ENCODE results near the gene PLLP. TPM values are rescaled to one million over a fixed set of nuclear protein-coding genes. Genes with fewer than 3 reads are reported as not detected.

The PLLP gene
- polyA plus RNA-seq, 3 donors, result 0.52 to 1.2 (median 0.97) TPM

GRCh38 chr16:57307365-57307764 lies 22.9 kb upstream of the PLLP start:
- H3K4me2 ChIP-seq (replicated peaks; ENCODE audit: extremely low read depth, low read length, poor library complexity, severe bottlenecking), result no peak overlapping the region
- no peaks in the 10 kb centered on the region for H3K36me3 ChIP-seq (replicated peaks in 1 of 2; ENCODE audit: control insufficient read depth in 1 of 2, insufficient read depth in 2 of 2, low read length in 2 of 2)
- WGBS (ENCODE audit: insufficient coverage), result 88% methylated on average over 5 of the region's 5 CpGs
- intact Hi-C loops (cut with micrococcal nuclease), result loop anchor here in 1 of 2 donors (10.0 kb wide), 1 partner anchor 427 kb away; the partner anchor contains the start of gene KATNB1
- H3K27me3 Mint-ChIP-seq (ENCODE audit: low read depth in 3 of 3), result peaks cover 21 to 30% (median 29%) of the 10 kb centered on the region in 3 donors
- no peak overlapping the region for H2AFZ ChIP-seq (ENCODE audit: insufficient read depth, low read depth, low read length, poor library complexity, severe bottlenecking)
- no peaks in the 10 kb centered on the region for H4K20me1 ChIP-seq (ENCODE audit: insufficient read depth, low read length)
- H3K36me3 Mint-ChIP-seq, result no peaks in the 10 kb centered on the region
- H3K9me3 Mint-ChIP-seq, result peaks cover 0 to 2% (median 0%) of the 10 kb centered on the region in 7 donors
- no peaks in the 10 kb centered on the region for H3K27me3 ChIP-seq (ENCODE audit: control insufficient read depth in 2 of 2, insufficient read depth in 2 of 2, low read length in 2 of 2)
- DNase-seq, result no peak
- H3K27ac ChIP-seq (ENCODE audit: low read depth in 1 of 2, low read length in 2 of 2), result no peak overlapping the region
- no peaks in the 10 kb centered on the region for H3K4me1 Mint-ChIP-seq
- H3K79me2 ChIP-seq (ENCODE audit: insufficient read depth, low read length), result no peaks in the 10 kb centered on the region
- no peak overlapping the region for H3K4me3 ChIP-seq (replicated peaks in 1 of 3; ENCODE audit: low read depth in 2 of 3, low read length in 3 of 3)
- no peaks in the 10 kb centered on the region for H3K4me1 ChIP-seq (ENCODE audit: control insufficient read depth in 1 of 2, insufficient read depth in 2 of 2, low read length in 2 of 2)
- no peak overlapping the region for H3K9ac ChIP-seq (ENCODE audit: insufficient read depth, low read length, poor library complexity, severe bottlenecking)
- no peak overlapping the region for H3K4me3 Mint-ChIP-seq
- no peak for TF ChIP-seq CTCF (IDR thresholded peaks at IDR 0.05)
- no peaks in the 10 kb centered on the region for H3K9me3 ChIP-seq (replicated peaks in 1 of 2; ENCODE audit: control insufficient read depth in 1 of 2, insufficient read depth in 1 of 2, low read length in 2 of 2)
- H3K27ac Mint-ChIP-seq, result peak overlapping the region in 1 of 7 donors; percentile 12

- Mint-ChIP-seq H3K4me1 (no peaks in the 10 kb centered on the region), H3K27ac (peak overlapping the region in 2 of 7 donors; percentile 1 to 12), H3K4me3 (no peak overlapping the region), H3K27me3 (ENCODE audit: low read depth in 3 of 3) (peaks cover 21 to 29% (median 26%) of the 10 kb centered on the region in 3 donors), H3K9me3 (peaks cover 0 to 2% (median 0%) of the 10 kb centered on the region in 7 donors), H3K36me3 (no peaks in the 10 kb centered on the region)
- WGBS (ENCODE audit: insufficient coverage), result 95% methylated on average over 12 of the region's 14 CpGs
- no peaks in the 10 kb centered on the region for H4K20me1 ChIP-seq (ENCODE audit: insufficient read depth, low read length)
- H3K4me3 ChIP-seq (replicated peaks in 1 of 3; ENCODE audit: low read depth in 2 of 3, low read length in 3 of 3), result no peak overlapping the region
- H3K27me3 ChIP-seq (ENCODE audit: control insufficient read depth in 2 of 2, insufficient read depth in 2 of 2, low read length in 2 of 2), result no peaks in the 10 kb centered on the region
- intact Hi-C loops (cut with micrococcal nuclease), result loop anchor here in 1 of 2 donors (10.0 kb wide), 1 partner anchor 428 kb away; the partner anchor contains the start of gene KATNB1
- no peak overlapping the region for H3K9ac ChIP-seq (ENCODE audit: insufficient read depth, low read length, poor library complexity, severe bottlenecking)
- H3K4me2 ChIP-seq (replicated peaks; ENCODE audit: extremely low read depth, low read length, poor library complexity, severe bottlenecking), result no peak overlapping the region
- H2AFZ ChIP-seq (ENCODE audit: insufficient read depth, low read depth, low read length, poor library complexity, severe bottlenecking), result no peak overlapping the region
- DNase-seq, result no peak
- H3K79me2 ChIP-seq (ENCODE audit: insufficient read depth, low read length), result no peaks in the 10 kb centered on the region
- TF ChIP-seq CTCF (IDR thresholded peaks at IDR 0.05), result no peak
- H3K9me3 ChIP-seq (replicated peaks in 1 of 2; ENCODE audit: control insufficient read depth in 1 of 2, insufficient read depth in 1 of 2, low read length in 2 of 2), result no peaks in the 10 kb centered on the region
- no peaks in the 10 kb centered on the region for H3K4me1 ChIP-seq (ENCODE audit: control insufficient read depth in 1 of 2, insufficient read depth in 2 of 2, low read length in 2 of 2)
- H3K27ac ChIP-seq (ENCODE audit: low read depth in 1 of 2, low read length in 2 of 2), result no peak overlapping the region
- no peaks in the 10 kb centered on the region for H3K36me3 ChIP-seq (replicated peaks in 1 of 2; ENCODE audit: control insufficient read depth in 1 of 2, insufficient read depth in 2 of 2, low read length in 2 of 2)
Measured at GRCh38 chr16:57306676-57307341, 22.3 kb upstream of the PLLP start.

Data from CD14-positive monocyte (primary cell).